ENCODE results near the gene SARM1.

SARM1 gene

DNA sequence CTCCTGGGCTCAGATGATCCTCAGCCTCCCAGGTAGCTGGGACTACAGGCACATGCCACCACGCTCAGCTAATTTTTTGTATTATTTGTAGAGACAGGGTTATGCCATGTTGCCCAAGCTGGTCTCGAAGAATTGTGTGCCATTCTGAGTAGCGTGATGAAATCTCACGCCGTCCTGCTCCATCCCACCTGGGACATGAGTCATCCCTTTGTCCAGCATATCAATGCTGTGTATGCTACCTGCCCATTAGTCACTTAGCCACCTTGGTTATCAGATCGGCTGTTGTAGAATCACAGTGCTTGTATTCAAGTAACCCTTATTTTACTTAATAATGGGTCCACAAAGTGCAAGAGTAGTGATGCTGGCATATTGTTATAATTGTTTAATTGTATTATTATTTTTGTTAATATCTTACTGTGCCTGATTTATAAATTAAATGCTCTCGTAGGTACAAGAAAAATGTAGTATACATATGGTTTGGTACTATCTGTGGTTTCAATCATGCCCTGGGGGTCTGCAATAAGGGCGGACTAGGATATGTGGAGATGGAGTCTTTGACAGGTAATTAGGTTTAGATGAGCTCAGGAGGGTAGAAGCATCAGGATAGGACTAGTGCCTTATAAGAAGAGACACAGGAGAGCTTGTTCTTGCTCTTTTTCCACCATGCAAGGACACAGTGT lies 75.4 kb downstream of the SARM1 start:
- no peak overlapping the region for H3K27ac ChIP-seq (replicated peaks; ENCODE audit: low read length)
- no peak overlapping the region for H3K9ac ChIP-seq (ENCODE audit: low read depth, low read length, poor library complexity)
- no CpG with 5 or more reads among the region's 8 CpGs for WGBS, 2 donors (ENCODE audit: extremely low coverage in 2 of 2, insufficient read length in 2 of 2, insufficient replicate concordance in 1 of 2)
- no peak overlapping the region for H3K4me2 ChIP-seq (ENCODE audit: insufficient read depth, low read length, poor library complexity, severe bottlenecking)
- H2AFZ ChIP-seq (ENCODE audit: low read length) = no peak overlapping the region
- DNase-seq (ENCODE audit: low spot score) = no peak
- H3K27me3 ChIP-seq (ENCODE audit: control insufficient read depth in 3 of 3, insufficient read depth in 3 of 3, low read depth in 1 of 3, low read length in 3 of 3) = peaks cover 0 to 6% (median 0%) of the 10 kb centered on the region in 3 experiments
- no peaks in the 10 kb centered on the region for H3K79me1 ChIP-seq (ENCODE audit: low read depth, low read length)
- no peak overlapping the region for H4K91ac ChIP-seq (ENCODE audit: low read depth, low read length, poor library complexity)
- H3K4me1 ChIP-seq (ENCODE audit: control insufficient read depth in 2 of 2, insufficient read depth in 1 of 2, low read depth in 1 of 2, low read length in 2 of 2) = no peaks in the 10 kb centered on the region
- no peak overlapping the region for H2BK15ac ChIP-seq (ENCODE audit: low read length)
- no peaks in the 10 kb centered on the region for H3K36me3 ChIP-seq (replicated peaks in 1 of 2; ENCODE audit: control insufficient read depth in 2 of 2, insufficient read depth in 2 of 2, low read length in 2 of 2)
- no peak overlapping the region for H2AK5ac ChIP-seq (ENCODE audit: low read depth, low read length)
- H3K18ac ChIP-seq (ENCODE audit: low read length) = no peak overlapping the region
- no peak overlapping the region for H3K4me3 ChIP-seq (ENCODE audit: low read length in 2 of 2)
- no peaks in the 10 kb centered on the region for H3K9me3 ChIP-seq (replicated peaks in 1 of 2; ENCODE audit: control insufficient read depth in 2 of 2, insufficient read depth in 1 of 2, low read depth in 1 of 2, low read length in 2 of 2)
- H2BK5ac ChIP-seq (ENCODE audit: low read length) = no peak overlapping the region
- H2BK120ac ChIP-seq (ENCODE audit: low read depth, low read length) = no peak overlapping the region
- no peak overlapping the region for H3K4ac ChIP-seq (ENCODE audit: low read length)
- H4K8ac ChIP-seq (ENCODE audit: low read depth, low read length) = no peak overlapping the region
- H3K14ac ChIP-seq (ENCODE audit: low read length) = no peak overlapping the region
- no peak overlapping the region for H2BK12ac ChIP-seq (ENCODE audit: low read length)
- H3K23ac ChIP-seq (ENCODE audit: low read depth, low read length, poor library complexity) = no peak overlapping the region

DNA sequence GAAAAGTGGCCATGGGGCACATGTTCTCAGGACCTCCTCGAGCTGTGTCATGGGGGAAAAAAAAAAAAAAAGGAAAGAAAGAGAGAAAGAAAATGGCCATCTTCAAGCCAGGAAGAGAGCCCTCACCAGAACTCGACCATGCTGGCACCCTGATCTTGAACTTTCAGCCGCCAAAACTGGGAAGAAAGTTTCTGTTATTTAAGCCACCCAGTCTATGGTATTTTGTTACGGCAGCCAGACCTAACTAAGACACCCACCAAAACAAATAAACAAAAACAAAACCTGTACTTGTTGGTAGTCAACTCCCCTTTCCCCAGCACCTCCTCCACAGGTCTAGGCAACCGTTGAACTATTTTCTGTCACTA lies 75.9 kb downstream of the SARM1 start:
- Histone ChIP-seq H3K4me2 (ENCODE audit: insufficient read depth, low read length, poor library complexity, severe bottlenecking) (no peak overlapping the region), H3K79me1 (ENCODE audit: low read depth, low read length) (no peaks in the 10 kb centered on the region), H2BK120ac (ENCODE audit: low read depth, low read length) (no peak overlapping the region), H3K14ac (ENCODE audit: low read length) (no peak overlapping the region), H3K18ac (ENCODE audit: low read length) (no peak overlapping the region), H3K27me3 (ENCODE audit: control insufficient read depth in 3 of 3, insufficient read depth in 3 of 3, low read depth in 1 of 3, low read length in 3 of 3) (peaks cover 0 to 6% (median 0%) of the 10 kb centered on the region in 3 experiments), H3K9me3 (replicated peaks in 1 of 2; ENCODE audit: control insufficient read depth in 2 of 2, insufficient read depth in 1 of 2, low read depth in 1 of 2, low read length in 2 of 2) (no peaks in the 10 kb centered on the region), H3K4me3 (ENCODE audit: low read length in 2 of 2) (no peak overlapping the region), H4K8ac (ENCODE audit: low read depth, low read length) (no peak overlapping the region), H3K36me3 (replicated peaks in 1 of 2; ENCODE audit: control insufficient read depth in 2 of 2, insufficient read depth in 2 of 2, low read length in 2 of 2) (no peaks in the 10 kb centered on the region), H3K27ac (replicated peaks; ENCODE audit: low read length) (no peak overlapping the region), H3K23ac (ENCODE audit: low read depth, low read length, poor library complexity) (no peak overlapping the region), H3K9ac (ENCODE audit: low read depth, low read length, poor library complexity) (no peak overlapping the region), H2BK12ac (ENCODE audit: low read length) (no peak overlapping the region), H4K91ac (ENCODE audit: low read depth, low read length, poor library complexity) (no peak overlapping the region), H2AFZ (ENCODE audit: low read length) (no peak overlapping the region), H2BK5ac (ENCODE audit: low read length) (no peak overlapping the region), H2AK5ac (ENCODE audit: low read depth, low read length) (no peak overlapping the region), H3K4me1 (ENCODE audit: control insufficient read depth in 2 of 2, insufficient read depth in 1 of 2, low read depth in 1 of 2, low read length in 2 of 2) (no peaks in the 10 kb centered on the region), H3K4ac (ENCODE audit: low read length) (no peak overlapping the region), H2BK15ac (ENCODE audit: low read length) (no peak overlapping the region)
- DNase-seq (ENCODE audit: low spot score) = no peak
- no CpG with 5 or more reads among the region's 5 CpGs for WGBS, 2 donors (ENCODE audit: extremely low coverage in 2 of 2, insufficient read length in 2 of 2, insufficient replicate concordance in 1 of 2)

DNA sequence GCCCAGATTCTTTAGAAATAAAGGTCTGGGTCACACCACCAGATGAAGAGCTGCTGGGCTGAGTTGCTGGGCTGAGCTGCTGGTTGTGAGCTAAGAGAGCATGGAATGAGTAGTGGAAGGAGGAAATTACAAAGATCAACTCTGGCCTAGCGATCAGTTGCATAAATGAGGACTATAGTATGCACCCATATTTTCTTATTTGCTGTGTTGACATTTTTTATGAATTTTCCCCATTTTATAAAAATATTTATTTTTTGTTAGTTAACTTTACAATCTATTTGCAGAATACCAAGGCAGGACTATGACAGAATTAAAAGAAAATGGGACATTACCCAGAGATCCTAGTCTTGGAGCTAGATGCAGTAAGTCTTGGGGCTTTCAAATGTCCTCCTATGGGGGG lies 78.4 kb downstream of the SARM1 start:
- Histone ChIP-seq H3K4ac (ENCODE audit: low read length) (no peak overlapping the region), H3K9me3 (replicated peaks in 1 of 2; ENCODE audit: control insufficient read depth in 2 of 2, insufficient read depth in 1 of 2, low read depth in 1 of 2, low read length in 2 of 2) (no peaks in the 10 kb centered on the region), H3K18ac (ENCODE audit: low read length) (no peak overlapping the region), H2BK15ac (ENCODE audit: low read length) (no peak overlapping the region), H3K9ac (ENCODE audit: low read depth, low read length, poor library complexity) (no peak overlapping the region), H3K27ac (replicated peaks; ENCODE audit: low read length) (no peak overlapping the region), H2AFZ (ENCODE audit: low read length) (no peak overlapping the region), H2BK12ac (ENCODE audit: low read length) (no peak overlapping the region), H3K27me3 (ENCODE audit: control insufficient read depth in 3 of 3, insufficient read depth in 3 of 3, low read depth in 1 of 3, low read length in 3 of 3) (peaks cover 0 to 6% (median 0%) of the 10 kb centered on the region in 3 experiments), H3K4me1 (ENCODE audit: control insufficient read depth in 2 of 2, insufficient read depth in 1 of 2, low read depth in 1 of 2, low read length in 2 of 2) (no peaks in the 10 kb centered on the region), H2BK5ac (ENCODE audit: low read length) (no peak overlapping the region), H4K91ac (ENCODE audit: low read depth, low read length, poor library complexity) (no peak overlapping the region), H4K8ac (ENCODE audit: low read depth, low read length) (no peak overlapping the region), H3K4me3 (ENCODE audit: low read length in 2 of 2) (no peak overlapping the region), H3K79me1 (ENCODE audit: low read depth, low read length) (no peaks in the 10 kb centered on the region), H2AK5ac (ENCODE audit: low read depth, low read length) (no peak overlapping the region), H3K4me2 (ENCODE audit: insufficient read depth, low read length, poor library complexity, severe bottlenecking) (no peak overlapping the region), H3K36me3 (replicated peaks in 1 of 2; ENCODE audit: control insufficient read depth in 2 of 2, insufficient read depth in 2 of 2, low read length in 2 of 2) (no peaks in the 10 kb centered on the region), H3K14ac (ENCODE audit: low read length) (no peak overlapping the region), H3K23ac (ENCODE audit: low read depth, low read length, poor library complexity) (no peak overlapping the region), H2BK120ac (ENCODE audit: low read depth, low read length) (no peak overlapping the region)
- no peak for DNase-seq (ENCODE audit: low spot score)
- WGBS, 2 donors (ENCODE audit: extremely low coverage in 2 of 2, insufficient read length in 2 of 2, insufficient replicate concordance in 1 of 2) = no CpG with 5 or more reads among the region's 1 CpG

Data from neuronal stem cell (in vitro differentiated cells).